K562 (cell line): ENCODE results near the gene SEC23B. TPM values are rescaled to one million over a fixed set of nuclear protein-coding genes. Genes with fewer than 3 reads are reported as not detected.
A peak's percentile ranks its signal among the peaks of the same experiment; 100 is the strongest.

ENCODE experiments used
- ATAC-seq: fragments of 200-7000 bp; cut with Tn5 transposase; 3 replicates; pipeline ENCODE4 v1.9.1; 2020; ENCODE audit warnings: moderate library complexity
- BruUV-seq: library from RNA; stranded (reverse); fragments of 400-500 nt; replicated peaks from 2 replicates; lab custom pipeline; 2021; lab: Mats Ljungman, UMichigan
- CTCF ChIA-PET: fragments of 300-600 bp; formaldehyde crosslinking; extraction: SDS; loops from one replicate; lab custom pipeline; 2021; ENCODE audit warnings: low intra/inter-chr PET ratio; lab: Yijun Ruan, JAX
- POLR2A ChIA-PET: fragments of 300-600, 350-650 bp; sonication (Branson Sonifier 250); formaldehyde crosslinking; extraction: SDS; loops from one replicate; lab custom pipeline; 2021; ENCODE audit warnings: antibody characterized with exemption, inconsistent platforms; lab: Yijun Ruan, JAX
- DNase-seq, 4 experiments: peaks; one replicate each; pipeline versions ENCODE4 v3.0.0 to v3.0.0-alpha.2; 2011 to 2018; ENCODE audit warnings: low spot score in 3 of 4, mixed read lengths in 3 of 4; ENCODE audit errors: extremely low read depth in 1 of 4
- FAIRE-seq: peaks from 2 replicates; lab custom pipeline; 2011; peaks lifted over from hg19 to GRCh38; lab: Jason Lieb, UNC
- H2AFZ ChIP-seq: 2 replicates; pipeline ENCODE4 v1.6.0; 2011; ENCODE audit warnings: low read depth, low read length, control low read depth, inconsistent platforms
- H3K27ac ChIP-seq: fragments of 200-600 bp; 3 replicates; pipeline ENCODE4 v1.8.0; 2011; ENCODE audit warnings: low read depth, mild to moderate bottlenecking, control low read depth, inconsistent platforms, low read length, moderate library complexity, mixed read lengths; ENCODE audit errors: extremely low read depth
- H3K27me3 ChIP-seq, 2 experiments: fragments of 300-600 bp in 1 of 2; 2 replicates in 1 of 2; 3 replicates in 1 of 2; pipeline versions ENCODE4 v1.6.0 to v1.8.0; 2011; ENCODE audit warnings: inconsistent platforms in 2 of 2, low read length in 2 of 2, mild to moderate bottlenecking in 1 of 2, mixed read lengths in 1 of 2, moderate library complexity in 1 of 2; ENCODE audit not compliant: control insufficient read depth in 2 of 2, insufficient read depth in 2 of 2
- H3K36me3 ChIP-seq: fragments of 300-600 bp; 3 replicates; pipeline ENCODE4 v1.8.0; 2011; ENCODE audit warnings: mild to moderate bottlenecking, low read length, inconsistent platforms; ENCODE audit not compliant: control insufficient read depth, insufficient read depth
- H3K4me1 ChIP-seq, 2 experiments: fragments of 200-600 bp in 1 of 2; replicated peaks in 1 of 2; 2 replicates in 1 of 2; 3 replicates in 1 of 2; pipeline versions ENCODE4 v1.5.1 to v1.8.0; 2011; ENCODE audit warnings: inconsistent platforms in 2 of 2, low read length in 2 of 2, mild to moderate bottlenecking in 1 of 2, mixed read lengths in 1 of 2, moderate library complexity in 1 of 2; ENCODE audit not compliant: control insufficient read depth in 2 of 2, insufficient read depth in 2 of 2
- H3K4me2 ChIP-seq: 2 replicates; pipeline ENCODE4 v1.6.1; 2011; ENCODE audit warnings: low read length, control low read depth, inconsistent platforms, mixed read lengths; ENCODE audit not compliant: insufficient read depth
- H3K4me3 ChIP-seq: fragments of 200-600 bp; sonication (generic), shearing (Covaris generic); 2 replicates; pipeline ENCODE4 v1.5.1; 2016; ENCODE audit warnings: control low read depth, inconsistent platforms
- H3K79me2 ChIP-seq: fragments of 200-600 bp; 3 replicates; pipeline ENCODE4 v1.8.0; 2011; ENCODE audit warnings: low read length, inconsistent platforms; ENCODE audit not compliant: control insufficient read depth, insufficient read depth
- H3K9ac ChIP-seq, 2 experiments: 2 replicates each; pipeline versions ENCODE4 v1.6.0 to v1.6.1; 2011; ENCODE audit warnings: low read depth in 2 of 2, low read length in 2 of 2, control low read depth in 1 of 2, inconsistent platforms in 1 of 2, mild to moderate bottlenecking in 1 of 2, mixed read lengths in 1 of 2; ENCODE audit not compliant: insufficient read depth in 1 of 2
- H3K9me1 ChIP-seq: one replicate; pipeline ENCODE4 v1.6.0; 2011; ENCODE audit warnings: inconsistent platforms, mild to moderate bottlenecking, low read length, moderate library complexity; ENCODE audit not compliant: control insufficient read depth, insufficient read depth
- H3K9me3 ChIP-seq: replicated peaks from 2 replicates; pipeline ENCODE4 v1.5.1; 2011; ENCODE audit warnings: low read depth, low read length, inconsistent platforms; ENCODE audit not compliant: control insufficient read depth, insufficient read depth
- H4K20me1 ChIP-seq: replicated peaks from 2 replicates; pipeline ENCODE4 v1.6.1; 2011; ENCODE audit warnings: low read length, inconsistent platforms, mixed read lengths; ENCODE audit not compliant: control insufficient read depth, insufficient read depth
- CEBPB ChIP-seq: fragments of 450-650 bp; IDR thresholded peaks from 2 replicates; pipeline ENCODE4 v1.6.1; 2016; ENCODE audit warnings: missing genetic modification characterization, missing compliant biosample characterization
- CEBPG ChIP-seq, 3 experiments: fragments of 200-800 bp in 1 of 3; sonication (Bioruptor generic) in 1 of 3; sonication (generic) in 1 of 3; formaldehyde crosslinking in 1 of 3; IDR thresholded peaks in 2 of 3; conservative IDR thresholded peaks in 1 of 3; 2 replicates each; pipeline versions ENCODE4 v1.6.1 to v1.8.0; 2016 to 2022; ENCODE audit warnings: missing compliant biosample characterization in 2 of 3, missing genetic modification characterization in 2 of 3, mild to moderate bottlenecking in 1 of 3, missing genetic modification reagents in 1 of 3
- MCM5 ChIP-seq: fragments of 450-650 bp; IDR thresholded peaks from 2 replicates; pipeline ENCODE4 v1.6.1; 2016; ENCODE audit warnings: low read depth
- NR1H2 ChIP-seq: sonication (generic); formaldehyde crosslinking; IDR thresholded peaks from 2 replicates; pipeline ENCODE4 v1.4.0; 2020; ENCODE audit warnings: mild to moderate bottlenecking, missing genetic modification reagents
- SPI1 ChIP-seq: IDR thresholded peaks from 2 replicates; pipeline ENCODE4 v1.6.1; 2011; ENCODE audit warnings: low read depth, low read length, control low read depth, borderline replicate concordance
- YBX1 ChIP-seq: fragments of 450-650 bp; IDR thresholded peaks from 2 replicates; pipeline ENCODE4 v1.7.1; 2016; ENCODE audit warnings: mild to moderate bottlenecking
- ZNF507 ChIP-seq: conservative IDR thresholded peaks from 2 replicates; pipeline ENCODE4 v1.6.1; 2017; ENCODE audit warnings: missing genetic modification characterization, missing compliant biosample characterization
- ZNF551 ChIP-seq: fragments of 250-450 bp; sonication (Bioruptor Pico); IDR thresholded peaks from 2 replicates; pipeline ENCODE4 v1.5.0; 2021; ENCODE audit warnings: mild to moderate bottlenecking, moderate library complexity
- WGBS: fragments of 100-300 bp; shearing (Covaris generic); methylation state at CpG from one replicate; pipeline ENCODE4 v1.1.6; 2016; ENCODE audit warnings: low coverage, mixed read lengths; ENCODE audit not compliant: insufficient coverage; ENCODE audit errors: missing lambda C conversion rate; 5-methylcytosine and 5-hydroxymethylcytosine counted together
- in situ Hi-C: fragments of 300-500 bp; cut with MboI; formaldehyde crosslinking; loops from 4 replicates; pipeline ENCODE4 v1.15.0; 2018; ENCODE audit warnings: inconsistent platforms, mixed read lengths
- intact Hi-C: fragments of 100-400 bp; cut with micrococcal nuclease; formaldehyde crosslinking; loops from 2 replicates; pipeline ENCODE4 v1.14.2; 2022
- polyA plus RNA-seq, 8 experiments: library from polyadenylated mRNA; depleted of rRNA in 4 of 8; stranded (reverse) in 5 of 8; unstranded in 3 of 8; fragments of >200 nt; fragmentation: Nextera tagmentation in 2 of 8; fragmentation: Illumina TruSeq in 1 of 8; extraction: Ambion mirVana in 2 of 8; extraction: Trizol in 1 of 8; gene quantifications; 2 replicates each; pipeline versions ENCODE4 v1.2.1 to v1.2.3, GENCODE V29; 2011 to 2014; ENCODE audit warnings: inconsistent platforms in 1 of 8, missing spikeins in 1 of 8
- total RNA-seq, 7 experiments: library from RNA; depleted of rRNA in 6 of 7; stranded (reverse); fragments of >200 nt in 6 of 7; fragmentation: Illumina TruSeq in 2 of 7; extraction: Trizol in 2 of 7; gene quantifications; 2 replicates each; pipeline versions ENCODE4 v1.2.1 to v1.2.3, GENCODE V29; 2011 to 2021; ENCODE audit warnings: low replicate concordance in 1 of 7

Gene SEC23B
- total and polyA plus RNA-seq, 9 of the 15 experiments (the other 6 are each of a cell fraction or from before 2014, with no cell fraction given), result 31.7 to 70.2 (median 38.5) TPM

DNA sequence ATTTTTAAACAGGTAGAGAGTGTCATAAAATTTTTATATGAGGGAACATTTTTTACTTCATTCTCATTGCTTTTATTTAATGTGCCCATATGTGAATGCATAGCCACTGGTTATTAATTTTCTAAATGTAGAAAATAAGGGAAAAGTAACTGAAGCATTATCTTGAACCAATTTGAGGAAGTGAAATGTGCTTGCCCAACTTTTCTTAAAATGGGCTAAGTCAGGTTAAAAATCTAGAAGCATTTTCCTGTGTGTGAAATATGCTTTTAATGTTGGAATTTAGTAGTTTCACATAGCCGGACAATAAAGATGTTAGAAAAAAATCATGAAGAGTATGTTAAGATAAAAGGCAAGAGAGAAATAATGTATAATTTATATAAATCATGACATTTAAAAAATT, 3.8 kb downstream of the SEC23B start:
- FAIRE-seq, result no peak
- 100% methylated on average over 1 of the region's 1 CpG for WGBS
- CTCF ChIA-PET, result no interaction called here
- H3K79me2 ChIP-seq, result peaks cover 17% of the 10 kb centered on the region
- H3K9me3 ChIP-seq, result no peaks in the 10 kb centered on the region
- no TSS peak for BruUV-seq
- in situ Hi-C loops, result no loop called here
- H3K9me1 ChIP-seq, result no peaks in the 10 kb centered on the region
- no peaks in the 10 kb centered on the region for H4K20me1 ChIP-seq
- no peak overlapping the region for H3K9ac ChIP-seq
- POLR2A ChIA-PET, result no interaction called here
- peaks cover 45% of the 10 kb centered on the region for H3K36me3 ChIP-seq
- H3K4me2 ChIP-seq, result no peak overlapping the region
- intact Hi-C loops, result no loop called here
- TF ChIP-seq ZNF507 (no peak), SPI1 (peak; percentile 45; the same call in 1 of the 2 replicates)
- TF ChIP-seq, all 486 proteins: peak for 1
- H3K4me1 ChIP-seq, result peaks cover 0 to 6% of the 10 kb centered on the region in 2 experiments; a peak in 2 of 5 replicates
- no peaks in the 10 kb centered on the region for H3K27me3 ChIP-seq
- no peak overlapping the region for H3K27ac ChIP-seq
- ATAC-seq (no peak), DNase-seq (no peak)
- H2AFZ ChIP-seq, result no peak overlapping the region
- H3K4me3 ChIP-seq, result no peak overlapping the region

DNA sequence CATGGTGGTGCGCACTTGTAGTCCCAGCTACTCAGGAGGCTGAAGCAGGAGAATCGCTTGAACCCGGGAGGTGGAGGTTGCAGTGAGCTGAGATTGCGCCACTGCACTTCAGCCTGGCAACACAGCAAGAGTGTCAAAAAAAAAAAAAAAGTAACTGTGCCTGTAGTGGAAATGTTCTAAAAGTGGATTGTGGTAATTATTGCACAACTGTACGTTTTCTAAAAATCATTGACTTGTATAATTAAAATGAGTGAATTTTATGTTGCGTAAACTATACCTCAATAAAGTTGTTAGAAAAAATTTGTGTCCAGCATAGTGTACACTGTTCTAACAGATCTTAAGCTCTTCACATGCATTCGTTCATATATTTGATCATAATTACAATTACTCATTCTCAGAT, 5.5 kb downstream of the SEC23B start:
- WGBS, result 89% methylated on average over 3 of the region's 7 CpGs
- Histone ChIP-seq H2AFZ (no peak overlapping the region), H3K4me3 (no peak overlapping the region), H3K9ac (no peak overlapping the region), H3K79me2 (peaks cover 12% of the 10 kb centered on the region), H3K4me2 (no peak overlapping the region), H3K36me3 (peaks cover 49% of the 10 kb centered on the region), H3K27ac (no peak overlapping the region), H3K4me1 (peaks cover 0 to 6% of the 10 kb centered on the region in 2 experiments; a peak in 2 of 5 replicates), H3K9me1 (no peaks in the 10 kb centered on the region), H4K20me1 (no peaks in the 10 kb centered on the region), H3K9me3 (no peaks in the 10 kb centered on the region), H3K27me3 (no peaks in the 10 kb centered on the region)
- no peak for TF ChIP-seq CEBPG (CRISPR knock-in tag; IDR thresholded peaks at IDR 0.05)
- peak in 1 of 2 experiments; percentile 52; a peak in 2 of 4 replicates for TF ChIP-seq CEBPG (tag; conservative IDR thresholded peaks at IDR 0.05 in 1 of 2, IDR thresholded peaks at IDR 0.05 in 1 of 2)
- no peak for TF ChIP-seq MCM5
- TF ChIP-seq YBX1, result no peak
- TF ChIP-seq NR1H2 (CRISPR knock-in tag), result no peak
- no peak for TF ChIP-seq ZNF551 (CRISPR knock-in tag)
- peak; percentile 46; the same call in 1 of the 2 replicates for TF ChIP-seq CEBPB (tag)
- DNase-seq (no peak), FAIRE-seq (no peak), ATAC-seq (no peak)
- intact Hi-C loops, result no loop called here
- ChIA-PET POLR2A (no interaction called here), CTCF (no interaction called here)
- in situ Hi-C loops, result no loop called here
- no TSS peak for BruUV-seq
